IPS-15b (cell line): ENCODE data around the gene NUDCD3.

Source experiments
- H3K27me3 ChIP-seq: one replicate; pipeline ENCODE4 v1.6.1; 2013; ENCODE audit warnings: low read length; ENCODE audit not compliant: control insufficient read depth, insufficient read depth
- H3K36me3 ChIP-seq: one replicate; pipeline ENCODE4 v1.6.1; 2013; ENCODE audit warnings: low read length; ENCODE audit not compliant: control insufficient read depth, insufficient read depth
- H3K4me1 ChIP-seq: one replicate; pipeline ENCODE4 v1.6.1; 2013; ENCODE audit warnings: mild to moderate bottlenecking, low read length; ENCODE audit not compliant: control insufficient read depth, insufficient read depth
- H3K4me3 ChIP-seq: one replicate; pipeline ENCODE4 v1.5.1; 2013; ENCODE audit warnings: low read depth, low read length
- H3K9ac ChIP-seq: one replicate; pipeline ENCODE4 v1.6.1; 2013; ENCODE audit warnings: low read depth, mild to moderate bottlenecking, low read length
- H3K9me3 ChIP-seq: one replicate; pipeline ENCODE4 v1.6.1; 2013; ENCODE audit warnings: mild to moderate bottlenecking, low read length; ENCODE audit not compliant: control insufficient read depth, insufficient read depth

Gene NUDCD3

GRCh38 chr7:44382459-44383265, 107.8 kb downstream of the NUDCD3 start:
- Histone ChIP-seq H3K4me1 (no peaks in the 10 kb centered on the region), H3K9me3 (no peaks in the 10 kb centered on the region), H3K4me3 (no peak overlapping the region), H3K27me3 (no peaks in the 10 kb centered on the region), H3K9ac (no peak overlapping the region), H3K36me3 (peaks cover 8% of the 10 kb centered on the region)

- no peaks in the 10 kb centered on the region for H3K27me3 ChIP-seq
- no peaks in the 10 kb centered on the region for H3K9me3 ChIP-seq
- H3K4me1 ChIP-seq, result no peaks in the 10 kb centered on the region
- H3K4me3 ChIP-seq, result no peak overlapping the region
- H3K36me3 ChIP-seq, result peaks cover 6% of the 10 kb centered on the region
- H3K9ac ChIP-seq, result no peak overlapping the region
These were observed 108.8 kb downstream of the NUDCD3 start for GRCh38 chr7:44381494-44382220.

GRCh38 chr7:44380831-44381493, 109.5 kb downstream of the NUDCD3 start:
- peaks cover 6% of the 10 kb centered on the region for H3K36me3 ChIP-seq
- H3K27me3 ChIP-seq, result no peaks in the 10 kb centered on the region
- no peak overlapping the region for H3K4me3 ChIP-seq
- no peaks in the 10 kb centered on the region for H3K4me1 ChIP-seq
- no peaks in the 10 kb centered on the region for H3K9me3 ChIP-seq
- no peak overlapping the region for H3K9ac ChIP-seq

GRCh38 chr7:44380189-44380830, 110.1 kb downstream of the NUDCD3 start:
- H3K4me1 ChIP-seq, result no peaks in the 10 kb centered on the region
- H3K9ac ChIP-seq, result no peak overlapping the region
- H3K36me3 ChIP-seq, result peaks cover 6% of the 10 kb centered on the region
- H3K4me3 ChIP-seq, result no peak overlapping the region
- no peaks in the 10 kb centered on the region for H3K9me3 ChIP-seq
- no peaks in the 10 kb centered on the region for H3K27me3 ChIP-seq

GRCh38 chr7:44379366-44380188, 110.9 kb downstream of the NUDCD3 start:
- H3K4me1 ChIP-seq, result no peaks in the 10 kb centered on the region
- no peaks in the 10 kb centered on the region for H3K36me3 ChIP-seq
- no peaks in the 10 kb centered on the region for H3K27me3 ChIP-seq
- H3K9ac ChIP-seq, result no peak overlapping the region
- no peak overlapping the region for H3K4me3 ChIP-seq
- H3K9me3 ChIP-seq, result no peaks in the 10 kb centered on the region

- no peak overlapping the region for H3K4me3 ChIP-seq
- H3K9me3 ChIP-seq, result no peaks in the 10 kb centered on the region
- no peaks in the 10 kb centered on the region for H3K27me3 ChIP-seq
- no peak overlapping the region for H3K9ac ChIP-seq
- H3K4me1 ChIP-seq, result no peaks in the 10 kb centered on the region
- H3K36me3 ChIP-seq, result no peaks in the 10 kb centered on the region
These were observed 111.7 kb downstream of the NUDCD3 start for GRCh38 chr7:44378744-44379143.

GRCh38 chr7:44377681-44378421, 112.6 kb downstream of the NUDCD3 start:
- Histone ChIP-seq H3K4me3 (no peak overlapping the region), H3K9me3 (no peaks in the 10 kb centered on the region), H3K27me3 (no peaks in the 10 kb centered on the region), H3K36me3 (no peaks in the 10 kb centered on the region), H3K9ac (no peak overlapping the region), H3K4me1 (no peaks in the 10 kb centered on the region)

- Histone ChIP-seq H3K9me3 (no peaks in the 10 kb centered on the region), H3K4me1 (no peaks in the 10 kb centered on the region), H3K9ac (no peak overlapping the region), H3K36me3 (no peaks in the 10 kb centered on the region), H3K27me3 (no peaks in the 10 kb centered on the region), H3K4me3 (no peak overlapping the region)
These were observed 113.4 kb downstream of the NUDCD3 start for GRCh38 chr7:44377134-44377463.

- H3K27me3 ChIP-seq, result no peaks in the 10 kb centered on the region
- H3K9ac ChIP-seq, result no peak overlapping the region
- no peaks in the 10 kb centered on the region for H3K9me3 ChIP-seq
- no peaks in the 10 kb centered on the region for H3K4me1 ChIP-seq
- H3K36me3 ChIP-seq, result no peaks in the 10 kb centered on the region
- H3K4me3 ChIP-seq, result no peak overlapping the region
These were observed 113.9 kb downstream of the NUDCD3 start for GRCh38 chr7:44376429-44377133.

- Histone ChIP-seq H3K4me1 (no peaks in the 10 kb centered on the region), H3K27me3 (no peaks in the 10 kb centered on the region), H3K4me3 (no peak overlapping the region), H3K9me3 (no peaks in the 10 kb centered on the region), H3K36me3 (no peaks in the 10 kb centered on the region), H3K9ac (no peak overlapping the region)
These were observed 114.5 kb downstream of the NUDCD3 start for GRCh38 chr7:44375926-44376342.
